OCI-LY7 (cell line): ENCODE results near the gene VSIR.

Source experiments
- EZH2phosphoT487 ChIP-seq: fragments of 200-600 bp; sonication (generic); IDR thresholded peaks from 2 replicates; pipeline ENCODE4 v1.6.1; 2018; ENCODE audit warnings: low read depth, borderline replicate concordance, mild to moderate bottlenecking, mixed run types, antibody characterized with exemption, low read length, moderate library complexity, mixed read lengths
- TF ChIP-seq, protein P1 (sequence below): fragments of 200-600 bp; sonication (generic); conservative IDR thresholded peaks from 2 replicates; pipeline ENCODE4 v1.5.1; 2014; ENCODE audit warnings: mild to moderate bottlenecking, antibody characterized with exemption, low read length, moderate library complexity, mixed read lengths

DNA sequence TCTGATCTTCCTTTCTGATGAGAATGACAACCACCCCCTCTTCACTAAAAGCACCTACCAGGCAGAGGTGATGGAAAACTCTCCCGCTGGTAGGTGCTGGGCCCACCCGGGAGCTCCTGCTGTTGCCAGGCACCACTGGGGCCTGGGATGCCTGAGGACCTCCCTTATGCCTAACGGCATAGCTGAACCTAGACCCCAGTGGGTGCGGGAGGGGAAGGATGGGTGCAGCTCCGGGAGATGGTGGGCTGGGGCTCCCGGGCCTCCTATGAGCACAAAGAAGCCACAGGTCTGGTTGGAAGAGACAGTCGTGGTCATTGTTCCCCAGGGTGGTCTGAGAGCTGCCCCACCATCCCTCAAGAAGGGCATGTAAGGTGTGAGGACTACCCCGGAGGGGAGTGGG is 15.6 kb upstream of the VSIR start:
- TF ChIP-seq, protein P1, sequence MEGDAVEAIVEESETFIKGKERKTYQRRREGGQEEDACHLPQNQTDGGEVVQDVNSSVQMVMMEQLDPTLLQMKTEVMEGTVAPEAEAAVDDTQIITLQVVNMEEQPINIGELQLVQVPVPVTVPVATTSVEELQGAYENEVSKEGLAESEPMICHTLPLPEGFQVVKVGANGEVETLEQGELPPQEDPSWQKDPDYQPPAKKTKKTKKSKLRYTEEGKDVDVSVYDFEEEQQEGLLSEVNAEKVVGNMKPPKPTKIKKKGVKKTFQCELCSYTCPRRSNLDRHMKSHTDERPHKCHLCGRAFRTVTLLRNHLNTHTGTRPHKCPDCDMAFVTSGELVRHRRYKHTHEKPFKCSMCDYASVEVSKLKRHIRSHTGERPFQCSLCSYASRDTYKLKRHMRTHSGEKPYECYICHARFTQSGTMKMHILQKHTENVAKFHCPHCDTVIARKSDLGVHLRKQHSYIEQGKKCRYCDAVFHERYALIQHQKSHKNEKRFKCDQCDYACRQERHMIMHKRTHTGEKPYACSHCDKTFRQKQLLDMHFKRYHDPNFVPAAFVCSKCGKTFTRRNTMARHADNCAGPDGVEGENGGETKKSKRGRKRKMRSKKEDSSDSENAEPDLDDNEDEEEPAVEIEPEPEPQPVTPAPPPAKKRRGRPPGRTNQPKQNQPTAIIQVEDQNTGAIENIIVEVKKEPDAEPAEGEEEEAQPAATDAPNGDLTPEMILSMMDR = no peak
- TF ChIP-seq EZH2phosphoT487 = no peak
